Mesothelial cell of epicardium (in vitro differentiated cells): ENCODE measurements around the gene CAPN7. TPM values are rescaled to one million over a fixed set of nuclear protein-coding genes. Genes with fewer than 3 reads are reported as not detected.

Experiments used
- DNase-seq, 2 experiments: peaks; one replicate each; pipeline ENCODE4 v3.0.0; 2021; ENCODE audit warnings: low spot score in 2 of 2; ENCODE audit not compliant: unreplicated experiment in 2 of 2
- H3K27ac Mint-ChIP-seq: 2 replicates; pipeline ENCODE4 v1.8.0; 2021; ENCODE audit warnings: mixed read lengths
- H3K27me3 Mint-ChIP-seq: 2 replicates; pipeline ENCODE4 v1.8.0; 2021; ENCODE audit warnings: low read depth, mixed read lengths
- H3K36me3 Mint-ChIP-seq: 2 replicates; pipeline ENCODE4 v1.8.0; 2021; ENCODE audit warnings: mixed read lengths
- H3K4me1 Mint-ChIP-seq: 2 replicates; pipeline ENCODE4 v1.8.0; 2021; ENCODE audit warnings: mixed read lengths
- H3K4me3 Mint-ChIP-seq: 2 replicates; pipeline ENCODE4 v1.8.0; 2021; ENCODE audit warnings: mild to moderate bottlenecking, moderate library complexity, mixed read lengths
- H3K9me3 Mint-ChIP-seq: 2 replicates; pipeline ENCODE4 v1.8.0; 2021; ENCODE audit warnings: mixed read lengths
- CTCF ChIP-seq: fragments of 200-600 bp; sonication (generic); IDR thresholded peaks from one replicate; pipeline ENCODE4 v1.5.0; 2021; ENCODE audit warnings: antibody characterized with exemption; ENCODE audit not compliant: unreplicated experiment
- total RNA-seq: library from RNA; stranded (reverse); gene quantifications from 3 replicates; pipeline ENCODE4 v1.2.1, GENCODE V29; 2021

CAPN7 gene
- total RNA-seq, 1 donor from 2014 or later, result 42.4 TPM

GRCh38 chr3:15175605-15176004 lies 30.4 kb upstream of the CAPN7 start:
- DNase-seq, result no peak
- no peak for TF ChIP-seq CTCF
- H3K9me3 Mint-ChIP-seq, result no peaks in the 10 kb centered on the region
- H3K27me3 Mint-ChIP-seq, result peaks cover 91% of the 10 kb centered on the region
- H3K4me3 Mint-ChIP-seq, result no peak overlapping the region
- no peaks in the 10 kb centered on the region for H3K4me1 Mint-ChIP-seq
- no peak overlapping the region for H3K27ac Mint-ChIP-seq
- no peaks in the 10 kb centered on the region for H3K36me3 Mint-ChIP-seq

- DNase-seq, result no peak
- no peaks in the 10 kb centered on the region for H3K9me3 Mint-ChIP-seq
- no peak overlapping the region for H3K4me3 Mint-ChIP-seq
- no peaks in the 10 kb centered on the region for H3K36me3 Mint-ChIP-seq
- TF ChIP-seq CTCF, result no peak
- H3K4me1 Mint-ChIP-seq, result no peaks in the 10 kb centered on the region
- H3K27ac Mint-ChIP-seq, result no peak overlapping the region
- H3K27me3 Mint-ChIP-seq, result peaks cover 62% of the 10 kb centered on the region
These were observed 25.9 kb upstream of the CAPN7 start for GRCh38 chr3:15180042-15180611.

GRCh38 chr3:15181511-15181910 lies 24.5 kb upstream of the CAPN7 start:
- Mint-ChIP-seq H3K4me3 (no peak overlapping the region), H3K9me3 (no peaks in the 10 kb centered on the region), H3K36me3 (no peaks in the 10 kb centered on the region), H3K4me1 (no peaks in the 10 kb centered on the region), H3K27ac (no peak overlapping the region), H3K27me3 (peaks cover 50% of the 10 kb centered on the region)
- DNase-seq, result no peak
- no peak for TF ChIP-seq CTCF

GRCh38 chr3:15181963-15182362 lies 24.1 kb upstream of the CAPN7 start:
- Mint-ChIP-seq H3K27ac (no peak overlapping the region), H3K36me3 (no peaks in the 10 kb centered on the region), H3K4me3 (no peak overlapping the region), H3K4me1 (no peaks in the 10 kb centered on the region), H3K27me3 (peaks cover 46% of the 10 kb centered on the region), H3K9me3 (no peaks in the 10 kb centered on the region)
- no peak for TF ChIP-seq CTCF
- DNase-seq, result no peak

- H3K9me3 Mint-ChIP-seq, result no peaks in the 10 kb centered on the region
- peaks cover 37% of the 10 kb centered on the region for H3K27me3 Mint-ChIP-seq
- H3K27ac Mint-ChIP-seq, result no peak overlapping the region
- H3K4me1 Mint-ChIP-seq, result no peaks in the 10 kb centered on the region
- H3K36me3 Mint-ChIP-seq, result no peaks in the 10 kb centered on the region
- TF ChIP-seq CTCF, result no peak
- H3K4me3 Mint-ChIP-seq, result no peak overlapping the region
- no peak for DNase-seq
These were observed 23.0 kb upstream of the CAPN7 start for GRCh38 chr3:15183011-15183410.

GRCh38 chr3:15185404-15185803 lies 20.6 kb upstream of the CAPN7 start:
- DNase-seq, result no peak
- Mint-ChIP-seq H3K36me3 (no peaks in the 10 kb centered on the region), H3K4me1 (no peaks in the 10 kb centered on the region), H3K9me3 (no peaks in the 10 kb centered on the region), H3K27me3 (peaks cover 15% of the 10 kb centered on the region), H3K4me3 (no peak overlapping the region), H3K27ac (no peak overlapping the region)
- no peak for TF ChIP-seq CTCF
